ENCODE data around the gene RPL38.

RPL38 gene

GRCh38 chr17:74245871-74246270 lies 42.4 kb downstream of the RPL38 start:
- TF ChIP-seq, protein P1, sequence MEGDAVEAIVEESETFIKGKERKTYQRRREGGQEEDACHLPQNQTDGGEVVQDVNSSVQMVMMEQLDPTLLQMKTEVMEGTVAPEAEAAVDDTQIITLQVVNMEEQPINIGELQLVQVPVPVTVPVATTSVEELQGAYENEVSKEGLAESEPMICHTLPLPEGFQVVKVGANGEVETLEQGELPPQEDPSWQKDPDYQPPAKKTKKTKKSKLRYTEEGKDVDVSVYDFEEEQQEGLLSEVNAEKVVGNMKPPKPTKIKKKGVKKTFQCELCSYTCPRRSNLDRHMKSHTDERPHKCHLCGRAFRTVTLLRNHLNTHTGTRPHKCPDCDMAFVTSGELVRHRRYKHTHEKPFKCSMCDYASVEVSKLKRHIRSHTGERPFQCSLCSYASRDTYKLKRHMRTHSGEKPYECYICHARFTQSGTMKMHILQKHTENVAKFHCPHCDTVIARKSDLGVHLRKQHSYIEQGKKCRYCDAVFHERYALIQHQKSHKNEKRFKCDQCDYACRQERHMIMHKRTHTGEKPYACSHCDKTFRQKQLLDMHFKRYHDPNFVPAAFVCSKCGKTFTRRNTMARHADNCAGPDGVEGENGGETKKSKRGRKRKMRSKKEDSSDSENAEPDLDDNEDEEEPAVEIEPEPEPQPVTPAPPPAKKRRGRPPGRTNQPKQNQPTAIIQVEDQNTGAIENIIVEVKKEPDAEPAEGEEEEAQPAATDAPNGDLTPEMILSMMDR (IDR thresholded peaks at IDR 0.05; ENCODE audit: low read length, missing control alignments): no peak
- no peak for DNase-seq (ENCODE audit: low read depth)
- H3K4me3 ChIP-seq (replicated peaks; ENCODE audit: low read depth, low read length): no peak overlapping the region

GRCh38 chr17:74249590-74250270 lies 46.3 kb downstream of the RPL38 start:
- no peak for DNase-seq (ENCODE audit: low read depth)
- no peak overlapping the region for H3K4me3 ChIP-seq (replicated peaks; ENCODE audit: low read depth, low read length)
- TF ChIP-seq, protein P1 (IDR thresholded peaks at IDR 0.05; ENCODE audit: low read length, missing control alignments): no peak

DNA sequence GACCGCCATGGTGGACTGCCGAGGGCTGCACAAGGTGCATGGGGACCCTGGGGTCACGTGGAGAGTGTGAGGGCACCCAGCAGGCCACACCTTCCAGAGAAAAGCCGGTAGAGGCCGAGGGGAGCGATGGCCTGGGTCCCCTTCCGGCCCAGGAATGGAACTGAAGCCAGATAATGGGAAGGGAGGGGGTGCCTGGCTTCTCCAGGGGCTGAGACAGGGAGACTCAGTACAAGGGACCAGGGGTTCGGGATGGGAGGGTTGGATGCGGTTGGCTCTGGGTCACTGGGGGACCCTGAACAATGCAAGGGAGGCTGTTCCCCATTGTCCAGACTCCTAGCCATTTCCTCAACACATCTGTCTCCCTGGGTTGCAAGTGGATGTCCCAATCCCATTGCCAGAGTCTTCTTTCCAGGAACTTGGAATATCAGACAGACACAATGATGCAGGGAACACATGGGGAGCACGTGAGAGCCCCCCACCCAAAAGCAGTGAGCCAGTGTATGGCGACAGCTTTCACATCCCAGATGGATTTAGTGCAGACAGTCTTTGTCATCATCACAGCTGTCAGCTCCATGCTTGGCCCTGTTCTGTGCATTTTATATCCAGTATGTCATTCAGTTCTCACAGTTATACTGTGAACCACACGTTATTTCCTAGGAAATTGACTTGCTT lies 47.0 kb downstream of the RPL38 start:
- TF ChIP-seq, protein P1 (IDR thresholded peaks at IDR 0.05; ENCODE audit: low read length, missing control alignments): no peak
- no peak overlapping the region for H3K4me3 ChIP-seq (replicated peaks; ENCODE audit: low read depth, low read length)
- DNase-seq (ENCODE audit: low read depth): no peak

DNA sequence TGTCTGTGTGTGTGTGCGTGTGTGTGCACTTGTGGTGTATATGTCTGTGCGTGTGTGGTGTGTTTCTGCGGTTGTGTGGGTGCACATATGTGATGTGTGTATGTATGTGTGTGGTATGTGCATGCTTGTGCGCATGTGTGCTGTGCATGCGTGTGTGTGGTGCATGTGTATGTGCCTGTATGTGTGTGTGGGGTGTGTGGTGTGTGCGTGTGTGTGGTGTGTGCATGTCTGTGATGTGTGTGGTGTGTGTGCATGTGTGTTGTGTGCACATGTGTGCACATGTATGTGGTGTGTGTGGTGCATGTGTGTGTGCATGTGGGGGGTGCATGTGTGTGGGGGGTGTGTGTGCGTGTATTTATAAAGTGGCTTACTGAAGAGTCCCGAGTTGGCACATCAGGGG lies 47.6 kb downstream of the RPL38 start:
- DNase-seq (ENCODE audit: low read depth): no peak
- TF ChIP-seq, protein P1 (IDR thresholded peaks at IDR 0.05; ENCODE audit: low read length, missing control alignments): no peak
- H3K4me3 ChIP-seq (replicated peaks; ENCODE audit: low read depth, low read length): no peak overlapping the region

GRCh38 chr17:74251569-74251968 lies 48.1 kb downstream of the RPL38 start:
- DNase-seq (ENCODE audit: low read depth): no peak
- TF ChIP-seq, protein P1 (IDR thresholded peaks at IDR 0.05; ENCODE audit: low read length, missing control alignments): no peak
- H3K4me3 ChIP-seq (replicated peaks; ENCODE audit: low read depth, low read length): no peak overlapping the region

DNA sequence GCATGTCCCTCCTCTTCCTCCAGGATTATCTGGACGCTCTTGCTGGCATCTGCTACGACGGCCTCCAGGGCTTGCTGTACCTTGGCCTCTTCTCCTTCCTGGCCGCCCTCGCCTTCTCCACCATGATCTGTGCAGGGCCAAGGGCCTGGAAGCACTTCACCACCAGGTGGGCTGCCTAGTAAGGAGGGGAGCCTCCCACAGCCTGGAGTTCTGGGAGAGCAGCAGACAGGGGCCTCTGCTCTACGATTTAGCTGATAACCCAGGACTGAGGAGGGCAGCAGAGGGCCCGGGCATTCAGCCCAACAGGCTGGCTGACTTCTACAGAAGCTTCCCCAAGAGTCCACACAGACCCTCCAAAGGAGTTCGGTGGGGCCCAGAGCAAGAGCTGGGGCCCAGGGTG lies 48.7 kb downstream of the RPL38 start:
- TF ChIP-seq, protein P1 (IDR thresholded peaks at IDR 0.05; ENCODE audit: low read length, missing control alignments): no peak
- H3K4me3 ChIP-seq (replicated peaks; ENCODE audit: low read depth, low read length): no peak overlapping the region
- DNase-seq (ENCODE audit: low read depth): no peak

DNA sequence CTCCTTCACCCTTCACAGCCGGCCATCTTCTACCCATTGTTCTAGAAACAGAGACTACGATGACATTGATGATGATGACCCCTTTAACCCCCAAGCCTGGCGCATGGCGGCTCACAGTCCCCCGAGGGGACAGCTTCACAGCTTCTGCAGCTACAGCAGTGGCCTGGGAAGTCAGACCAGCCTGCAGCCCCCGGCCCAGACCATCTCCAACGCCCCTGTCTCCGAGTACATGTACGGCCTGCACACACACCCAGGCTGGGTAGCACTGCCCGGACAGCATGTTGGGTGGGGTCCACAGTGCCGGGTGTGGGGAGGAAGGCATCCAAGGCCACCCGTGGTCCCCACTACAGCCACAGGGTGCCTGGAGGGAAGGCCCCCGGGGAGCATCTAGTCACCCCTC lies 49.6 kb downstream of the RPL38 start:
- H3K4me3 ChIP-seq (replicated peaks; ENCODE audit: low read depth, low read length): no peak overlapping the region
- TF ChIP-seq, protein P1 (IDR thresholded peaks at IDR 0.05; ENCODE audit: low read length, missing control alignments): no peak
- DNase-seq (ENCODE audit: low read depth): no peak

Measured in fibroblast of pulmonary artery (primary cell).